Keratinocyte (primary cell): ENCODE data around the gene KRTAP4-16.

Source experiments
- EZH2 ChIP-seq: IDR thresholded peaks from one replicate; pipeline ENCODE4 v1.6.1; 2012; ENCODE audit warnings: inconsistent platforms, mild to moderate bottlenecking, low read length, moderate library complexity
- TF ChIP-seq, protein P1 (sequence below), 3 experiments: IDR thresholded peaks in 1 of 3; conservative IDR thresholded peaks in 1 of 3; optimal IDR thresholded peaks in 1 of 3; 2 replicates in 2 of 3; 3 replicates in 1 of 3; pipeline versions ENCODE3 to v1.5.1; 2011; ENCODE audit warnings: low read length in 3 of 3, mild to moderate bottlenecking in 3 of 3, moderate library complexity in 2 of 3, control low read depth in 1 of 3, inconsistent platforms in 1 of 3; ENCODE audit not compliant: insufficient read depth in 2 of 3; ENCODE audit errors: extremely low read depth in 1 of 3

DNA sequence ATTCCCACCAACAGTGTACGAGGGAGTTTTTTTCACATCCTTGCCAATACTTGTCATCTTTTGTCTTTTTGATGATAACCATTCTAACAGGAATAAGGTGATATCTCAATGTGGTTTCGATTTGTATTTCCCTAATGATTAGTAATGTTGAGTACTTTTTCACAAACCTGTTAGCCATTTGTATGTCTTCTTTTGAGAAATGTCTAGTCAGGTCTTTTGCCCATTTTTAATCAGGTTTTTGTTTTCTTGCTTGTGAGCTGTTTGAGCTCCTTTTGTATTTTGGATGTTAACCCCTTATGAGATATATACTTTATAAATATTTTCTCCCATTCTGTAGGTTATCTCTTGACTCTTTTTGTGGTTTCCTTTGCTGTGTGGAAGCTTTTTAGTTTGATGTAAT is 49.5 kb upstream of the KRTAP4-16 start:
- TF ChIP-seq, protein P1, sequence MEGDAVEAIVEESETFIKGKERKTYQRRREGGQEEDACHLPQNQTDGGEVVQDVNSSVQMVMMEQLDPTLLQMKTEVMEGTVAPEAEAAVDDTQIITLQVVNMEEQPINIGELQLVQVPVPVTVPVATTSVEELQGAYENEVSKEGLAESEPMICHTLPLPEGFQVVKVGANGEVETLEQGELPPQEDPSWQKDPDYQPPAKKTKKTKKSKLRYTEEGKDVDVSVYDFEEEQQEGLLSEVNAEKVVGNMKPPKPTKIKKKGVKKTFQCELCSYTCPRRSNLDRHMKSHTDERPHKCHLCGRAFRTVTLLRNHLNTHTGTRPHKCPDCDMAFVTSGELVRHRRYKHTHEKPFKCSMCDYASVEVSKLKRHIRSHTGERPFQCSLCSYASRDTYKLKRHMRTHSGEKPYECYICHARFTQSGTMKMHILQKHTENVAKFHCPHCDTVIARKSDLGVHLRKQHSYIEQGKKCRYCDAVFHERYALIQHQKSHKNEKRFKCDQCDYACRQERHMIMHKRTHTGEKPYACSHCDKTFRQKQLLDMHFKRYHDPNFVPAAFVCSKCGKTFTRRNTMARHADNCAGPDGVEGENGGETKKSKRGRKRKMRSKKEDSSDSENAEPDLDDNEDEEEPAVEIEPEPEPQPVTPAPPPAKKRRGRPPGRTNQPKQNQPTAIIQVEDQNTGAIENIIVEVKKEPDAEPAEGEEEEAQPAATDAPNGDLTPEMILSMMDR (optimal IDR thresholded peaks at IDR 0.05 in 1 of 3, IDR thresholded peaks at IDR 0.05 in 1 of 3, conservative IDR thresholded peaks at IDR 0.05 in 1 of 3; ENCODE audit: extremely low read depth in 1 of 3, insufficient read depth in 2 of 3, low read length in 3 of 3), result no peak
- no peak for TF ChIP-seq EZH2
